Ovary (tissue), 3 donors: Measurements from ENCODE around the gene NSD1.

Source experiments
- CTCF ChIP-seq, 3 donors: fragments of 450-650 bp in 2 of 3; fragments of 200-600 bp in 1 of 3; IDR thresholded peaks; one replicate each; pipeline versions ENCODE4 v1.5.1 to v1.8.0; 2016 to 2022; ENCODE audit warnings: antibody characterized with exemption in 3 of 3, mild to moderate bottlenecking in 1 of 3
- POLR2A ChIP-seq: fragments of 450-650 bp; IDR thresholded peaks from one replicate; pipeline ENCODE4 v1.6.1; 2017; ENCODE audit warnings: antibody characterized with exemption, mild to moderate bottlenecking, moderate library complexity
- donor health status: DM: no; HTN: no; CAD: no.

GRCh38 chr5:177178733-177179304 lies 45.2 kb downstream of the NSD1 start:
- TF ChIP-seq CTCF (IDR thresholded peaks at IDR 0.05) (no peak), POLR2A (no peak)
